ENCODE measurements around the gene PSG11. TPM values are rescaled to one million over a fixed set of nuclear protein-coding genes. Genes with fewer than 3 reads are reported as not detected.
"Not testable (repeated sequence)": the region's sequence is repeated elsewhere in the genome, so short reads cannot be mapped to it uniquely, and the experiment has no call there.

Gene PSG11
- total and polyA plus RNA-seq, 4 donors, result not detected

- no peaks in the 10 kb centered on the region for H3K36me3 ChIP-seq (ENCODE audit: control insufficient read depth in 4 of 4, insufficient read depth in 3 of 4, low read depth in 1 of 4, low read length in 3 of 4)
- H3K9ac ChIP-seq (ENCODE audit: low read depth in 1 of 2, low read length in 2 of 2), result no peak overlapping the region
- TF ChIP-seq CTCF (IDR thresholded peaks at IDR 0.05; ENCODE audit: low read depth, low read length, missing input control), result no peak
- TF ChIP-seq ZBTB33 (IDR thresholded peaks at IDR 0.05), result no peak
- no peak for TF ChIP-seq GABPA (IDR thresholded peaks at IDR 0.05 in 1 of 2, conservative IDR thresholded peaks at IDR 0.05 in 1 of 2)
- no peak for TF ChIP-seq HNF4A (conservative IDR thresholded peaks at IDR 0.05)
- TF ChIP-seq SP1 (IDR thresholded peaks at IDR 0.05), result no peak
- TF ChIP-seq NR2F2 (IDR thresholded peaks at IDR 0.05), result no peak
- no peak for TF ChIP-seq YY1 (IDR thresholded peaks at IDR 0.05)
- TF ChIP-seq, protein P1, sequence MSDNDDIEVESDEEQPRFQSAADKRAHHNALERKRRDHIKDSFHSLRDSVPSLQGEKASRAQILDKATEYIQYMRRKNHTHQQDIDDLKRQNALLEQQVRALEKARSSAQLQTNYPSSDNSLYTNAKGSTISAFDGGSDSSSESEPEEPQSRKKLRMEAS (IDR thresholded peaks at IDR 0.05), result no peak
- no peak for TF ChIP-seq ATF3 (IDR thresholded peaks at IDR 0.05)
- no peak for TF ChIP-seq TAF1 (conservative IDR thresholded peaks at IDR 0.05)
- no peak for TF ChIP-seq EGR1 (IDR thresholded peaks at IDR 0.05; ENCODE audit: low read depth in 2 of 2)
- H3K4me3 ChIP-seq (ENCODE audit: low read depth in 1 of 3, low read length in 3 of 3), result no peak overlapping the region
- no peaks in the 10 kb centered on the region for H3K4me1 ChIP-seq (ENCODE audit: control insufficient read depth in 4 of 4, insufficient read depth in 4 of 4, low read length in 3 of 4)
- H3K27me3 ChIP-seq (ENCODE audit: control insufficient read depth in 4 of 4, insufficient read depth in 4 of 4, low read length in 3 of 4), result no peaks in the 10 kb centered on the region
- H3K27ac ChIP-seq (ENCODE audit: low read depth in 1 of 2, low read length in 2 of 2), result no peak overlapping the region
- WGBS, result 69% methylated on average over 7 of the region's 7 CpGs
- DNase-seq (ENCODE audit: low spot score), result no peak
- H3K9me3 ChIP-seq (ENCODE audit: control insufficient read depth in 4 of 4, low read length in 3 of 4), result no peaks in the 10 kb centered on the region
Observed at GRCh38 chr19:42989851-42990250, 36.4 kb downstream of the PSG11 start.

DNA sequence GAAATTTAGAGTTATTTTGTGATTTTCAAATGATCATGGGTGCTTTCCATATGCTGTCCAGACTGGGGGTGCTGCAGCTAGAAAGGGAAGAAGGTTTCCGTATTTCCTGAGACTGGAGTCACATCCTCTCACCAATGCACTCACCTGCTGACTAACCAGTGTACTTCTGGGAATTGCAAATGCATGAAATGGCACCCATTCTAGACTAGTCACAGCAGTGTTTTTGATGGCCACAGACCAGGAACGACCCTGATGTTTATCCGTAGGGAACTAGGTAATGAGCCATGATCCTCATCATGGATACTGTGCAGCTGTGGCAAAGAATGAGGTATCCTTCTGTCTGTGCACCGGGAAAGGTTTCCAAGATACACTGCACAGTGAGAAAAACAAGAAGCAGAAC lies 37.1 kb downstream of the PSG11 start:
- H3K4me1 ChIP-seq (ENCODE audit: control insufficient read depth in 4 of 4, insufficient read depth in 4 of 4, low read length in 3 of 4); H3K36me3 ChIP-seq (ENCODE audit: control insufficient read depth in 4 of 4, insufficient read depth in 3 of 4, low read depth in 1 of 4, low read length in 3 of 4); H3K27ac ChIP-seq (ENCODE audit: low read depth in 1 of 2, low read length in 2 of 2); H3K27me3 ChIP-seq (ENCODE audit: control insufficient read depth in 4 of 4, insufficient read depth in 4 of 4, low read length in 3 of 4); H3K4me3 ChIP-seq (ENCODE audit: low read depth in 1 of 3, low read length in 3 of 3); DNase-seq (ENCODE audit: low spot score); H3K9ac ChIP-seq (ENCODE audit: low read depth in 1 of 2, low read length in 2 of 2); H3K9me3 ChIP-seq (ENCODE audit: control insufficient read depth in 4 of 4, low read length in 3 of 4): not testable (repeated sequence)
- WGBS, result 72% methylated on average over 4 of the region's 4 CpGs

DNA sequence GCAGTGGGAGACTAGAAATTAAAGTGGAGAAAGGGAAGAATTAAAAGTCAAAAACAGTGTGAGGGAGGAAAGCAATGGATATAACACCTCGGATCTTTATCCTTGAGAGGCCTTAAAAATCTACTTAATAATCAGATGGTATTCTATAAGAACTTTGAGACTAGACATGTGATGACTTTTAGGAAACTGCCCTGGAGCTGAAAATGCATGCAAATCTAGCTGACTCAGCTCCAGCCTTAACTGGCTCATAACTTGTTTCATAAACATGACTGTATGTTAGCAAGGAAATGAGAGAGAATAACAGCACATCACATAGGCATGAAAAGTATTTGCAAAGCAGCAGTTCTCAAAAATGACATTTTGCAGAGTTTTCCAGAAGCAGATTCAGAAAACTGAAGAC lies 38.1 kb downstream of the PSG11 start:
- not testable (repeated sequence) for H3K27ac ChIP-seq (ENCODE audit: low read depth in 1 of 2, low read length in 2 of 2); H3K36me3 ChIP-seq (ENCODE audit: control insufficient read depth in 4 of 4, insufficient read depth in 3 of 4, low read depth in 1 of 4, low read length in 3 of 4)
- WGBS, result 43% methylated on average over 1 of the region's 1 CpG

More for the DNA sequence above, 38.1 kb downstream of the PSG11 start:
- not testable (repeated sequence) for H3K4me1 ChIP-seq (ENCODE audit: control insufficient read depth in 4 of 4, insufficient read depth in 4 of 4, low read length in 3 of 4); H3K9ac ChIP-seq (ENCODE audit: low read depth in 1 of 2, low read length in 2 of 2); DNase-seq (ENCODE audit: low spot score); H3K4me3 ChIP-seq (ENCODE audit: low read depth in 1 of 3, low read length in 3 of 3); H3K27me3 ChIP-seq (ENCODE audit: control insufficient read depth in 4 of 4, insufficient read depth in 4 of 4, low read length in 3 of 4); H3K9me3 ChIP-seq (ENCODE audit: control insufficient read depth in 4 of 4, low read length in 3 of 4)
